GM12878 (cell line): ENCODE measurements around the gene KIF21A. TPM values are rescaled to one million over a fixed set of nuclear protein-coding genes. Genes with fewer than 3 reads are reported as not detected.

Experiments
- ATAC-seq: fragments of 200-7000 bp; cut with Tn5 transposase; 3 replicates; pipeline ENCODE4 v1.9.1; 2020; ENCODE audit warnings: mild to moderate bottlenecking, moderate library complexity
- BruUV-seq: library from RNA; stranded (reverse); fragments of 400-500 nt; replicated peaks from 2 replicates; lab custom pipeline; 2021; lab: Mats Ljungman, UMichigan
- CTCF ChIA-PET: fragments of 300-600 bp; sonication (Branson Sonifier 250); formaldehyde crosslinking; extraction: SDS; loops from one replicate; lab custom pipeline; 2021; ENCODE audit warnings: inconsistent platforms; lab: Yijun Ruan, JAX
- POLR2A ChIA-PET: fragments of 350-600 bp; formaldehyde crosslinking; extraction: SDS; loops from one replicate; lab custom pipeline; 2021; ENCODE audit warnings: inconsistent platforms; lab: Charles Lee
- RAD21 ChIA-PET: fragments of 300-600 bp; sonication (Branson Sonifier 250); formaldehyde crosslinking; loops from one replicate; lab custom pipeline; 2023; ENCODE audit warnings: antibody characterized with exemption; ENCODE audit not compliant: unreplicated experiment; lab: Charles Lee
- SMC1A ChIA-PET: fragments of 300-600 bp; sonication (Branson Sonifier 250); formaldehyde crosslinking; loops from one replicate; lab custom pipeline; 2023; ENCODE audit not compliant: unreplicated experiment, uncharacterized antibody; lab: Charles Lee
- DNase-seq: peaks from one replicate; pipeline ENCODE4 v3.0.0-alpha.2; 2011; ENCODE audit warnings: low read depth, low spot score
- FAIRE-seq: peaks from 3 replicates; lab custom pipeline; 2011; peaks lifted over from hg19 to GRCh38; lab: Jason Lieb, UNC
- H2AFZ ChIP-seq: 2 replicates; pipeline ENCODE4 v1.6.0; 2011; ENCODE audit warnings: low read depth, low read length, control low read depth; ENCODE audit not compliant: control insufficient read depth
- H3K27ac ChIP-seq: 2 replicates; pipeline ENCODE4 v1.5.1; 2011; ENCODE audit warnings: control low read depth; ENCODE audit not compliant: control insufficient read depth, insufficient read depth
- H3K27me3 ChIP-seq, 2 experiments: replicated peaks in 1 of 2; 2 replicates each; pipeline versions ENCODE4 v1.6.0 to v1.6.1; 2011; ENCODE audit warnings: low read length in 1 of 2; ENCODE audit not compliant: control insufficient read depth in 2 of 2, insufficient read depth in 2 of 2
- H3K36me3 ChIP-seq, 2 experiments: 2 replicates each; pipeline ENCODE4 v1.5.1; 2011; ENCODE audit warnings: low read length in 1 of 2; ENCODE audit not compliant: control insufficient read depth in 2 of 2, insufficient read depth in 2 of 2
- H3K4me1 ChIP-seq: 2 replicates; pipeline ENCODE4 v1.6.1; 2011; ENCODE audit warnings: mild to moderate bottlenecking, low read length, moderate library complexity, mixed read lengths; ENCODE audit not compliant: control insufficient read depth, insufficient read depth
- H3K4me2 ChIP-seq: 2 replicates; pipeline ENCODE4 v1.6.0; 2011; ENCODE audit warnings: control low read depth; ENCODE audit not compliant: control insufficient read depth, insufficient read depth
- H3K4me3 ChIP-seq: fragments of 200-600 bp; sonication (generic); 2 replicates; pipeline ENCODE4 v1.5.1; 2016
- H3K79me2 ChIP-seq: 2 replicates; pipeline ENCODE4 v1.6.0; 2011; ENCODE audit warnings: low read length; ENCODE audit not compliant: control insufficient read depth, insufficient read depth
- H3K9ac ChIP-seq: 2 replicates; pipeline ENCODE4 v1.8.0; 2011; ENCODE audit warnings: low read length, control low read depth, mixed read lengths; ENCODE audit not compliant: control insufficient read depth, insufficient read depth
- H3K9me3 ChIP-seq: replicated peaks from 3 replicates; pipeline ENCODE4 v1.5.1; 2011; ENCODE audit warnings: mild to moderate bottlenecking, low read length; ENCODE audit not compliant: control insufficient read depth, insufficient read depth
- H4K20me1 ChIP-seq: 2 replicates; pipeline ENCODE4 v1.6.0; 2011; ENCODE audit not compliant: control insufficient read depth, insufficient read depth
- BCLAF1 ChIP-seq: fragments of 450-650 bp; IDR thresholded peaks from 2 replicates; pipeline ENCODE4 v1.6.1; 2017; ENCODE audit warnings: antibody characterized with exemption, mild to moderate bottlenecking, moderate library complexity
- CHD4 ChIP-seq: fragments of 200-600 bp; sonication (generic); IDR thresholded peaks from 2 replicates; pipeline ENCODE4 v1.6.1; 2016; ENCODE audit warnings: mild to moderate bottlenecking
- CREB1 ChIP-seq: IDR thresholded peaks from 2 replicates; pipeline ENCODE4 v1.6.1; 2012; ENCODE audit warnings: low read depth, mild to moderate bottlenecking, inconsistent platforms
- CTCF ChIP-seq, 3 experiments: IDR thresholded peaks in 2 of 3; conservative IDR thresholded peaks in 1 of 3; 2 replicates each; pipeline ENCODE4 v1.5.1; 2011; ENCODE audit warnings: low read depth in 3 of 3, low read length in 3 of 3, mild to moderate bottlenecking in 3 of 3, control low read depth in 2 of 3, moderate library complexity in 2 of 3, inconsistent platforms in 1 of 3, mixed read lengths in 1 of 3; ENCODE audit not compliant: control insufficient read depth in 2 of 3, insufficient read depth in 1 of 3; ENCODE audit errors: extremely low read depth in 1 of 3
- EGR1 ChIP-seq, 2 experiments: IDR thresholded peaks; 1 replicate in 1 of 2; 2 replicates in 1 of 2; pipeline ENCODE4 v1.6.1; 2011 to 2012; ENCODE audit warnings: low read depth in 2 of 2, low read length in 2 of 2, borderline replicate concordance in 1 of 2, mild to moderate bottlenecking in 1 of 2, moderate library complexity in 1 of 2
- FOXM1 ChIP-seq: IDR thresholded peaks from 2 replicates; pipeline ENCODE4 v1.6.1; 2012; ENCODE audit warnings: low read depth, mild to moderate bottlenecking, inconsistent platforms, low read length, moderate library complexity
- HDAC2 ChIP-seq: fragments of 200-600 bp; sonication (generic); IDR thresholded peaks from 2 replicates; pipeline ENCODE4 v1.6.1; 2017
- HDGF ChIP-seq: fragments of 450-650 bp; IDR thresholded peaks from 2 replicates; pipeline ENCODE4 v1.6.1; 2016; ENCODE audit warnings: antibody characterized with exemption
- IKZF1 ChIP-seq: fragments of 450-650 bp; conservative IDR thresholded peaks from 2 replicates; pipeline ENCODE4 v1.6.1; 2017; ENCODE audit warnings: antibody characterized with exemption, mild to moderate bottlenecking
- JUNB ChIP-seq: IDR thresholded peaks from 2 replicates; pipeline ENCODE4 v1.6.1; 2016; ENCODE audit warnings: antibody characterized with exemption, mild to moderate bottlenecking
- KDM1A ChIP-seq: fragments of 200-600 bp; sonication (generic); IDR thresholded peaks from 2 replicates; pipeline ENCODE4 v1.6.1; 2016; ENCODE audit warnings: borderline replicate concordance
- MTA2 ChIP-seq: fragments of 450-650 bp; IDR thresholded peaks from 2 replicates; pipeline ENCODE4 v1.6.1; 2016; ENCODE audit warnings: low read depth, mild to moderate bottlenecking, moderate library complexity
- RCOR1 ChIP-seq: conservative IDR thresholded peaks from 2 replicates; pipeline ENCODE4 v1.6.1; 2012; ENCODE audit warnings: low read depth, low read length, improper control_type of control experiment
- RELA ChIP-seq: fragments of 450-650 bp; IDR thresholded peaks from 2 replicates; pipeline ENCODE4 v1.8.0; 2014; ENCODE audit warnings: borderline replicate concordance; ENCODE audit not compliant: partially characterized antibody
- SIX5 ChIP-seq: IDR thresholded peaks from 2 replicates; pipeline ENCODE4 v1.6.1; 2011; ENCODE audit warnings: mild to moderate bottlenecking, low read depth, low read length, moderate library complexity; ENCODE audit not compliant: severe bottlenecking
- STAT1 ChIP-seq: fragments of 450-650 bp; conservative IDR thresholded peaks from 2 replicates; pipeline ENCODE4 v1.6.1; 2014; ENCODE audit warnings: antibody characterized with exemption, mild to moderate bottlenecking
- YBX1 ChIP-seq: fragments of 450-650 bp; IDR thresholded peaks from 2 replicates; pipeline ENCODE4 v1.6.1; 2016; ENCODE audit warnings: antibody characterized with exemption
- ZBED1 ChIP-seq: IDR thresholded peaks from 2 replicates; pipeline ENCODE4 v1.6.1; 2016; ENCODE audit warnings: borderline replicate concordance
- ZNF24 ChIP-seq: fragments of 450-650 bp; IDR thresholded peaks from 2 replicates; pipeline ENCODE4 v1.6.1; 2017; ENCODE audit warnings: antibody characterized with exemption, mild to moderate bottlenecking
- WGBS: methylation state at CpG from one replicate; pipeline ENCODE4 v1.1.6; 2016; ENCODE audit warnings: low lambda C conversion rate; ENCODE audit not compliant: insufficient replicate concordance, insufficient coverage; ENCODE audit errors: missing lambda C conversion rate; 5-methylcytosine and 5-hydroxymethylcytosine counted together
- in situ Hi-C: fragments of 300-500 bp; cut with MboI; formaldehyde crosslinking; loops from 9 replicates; pipeline ENCODE4 v1.14.3; 2018; ENCODE audit warnings: mixed read lengths
- intact Hi-C: fragments of 100-400 bp; cut with micrococcal nuclease; formaldehyde crosslinking; loops from one replicate; pipeline ENCODE4 v1.14.2; 2022; ENCODE audit not compliant: unreplicated experiment
- polyA plus RNA-seq, 11 experiments: library from polyadenylated mRNA; depleted of rRNA in 4 of 11; unstranded in 6 of 11; stranded (reverse) in 5 of 11; fragments of >200 nt; fragmentation: Nextera tagmentation in 4 of 11; fragmentation: Illumina TruSeq in 1 of 11; extraction: Ambion mirVana in 4 of 11; extraction: Trizol in 1 of 11; gene quantifications; 1 replicate in 1 of 11; 2 replicates in 10 of 11; pipeline versions ENCODE4 v1.2.1 to v1.2.3, GENCODE V29; 2011 to 2016; ENCODE audit warnings: inconsistent platforms in 2 of 11, missing spikeins in 2 of 11, low read depth in 1 of 11
- total RNA-seq, 4 experiments: library from RNA; depleted of rRNA in 3 of 4; stranded (reverse); fragments of >200 nt in 3 of 4; fragmentation: Illumina TruSeq in 1 of 4; extraction: Trizol in 1 of 4; gene quantifications; 2 replicates each; pipeline versions ENCODE4 v1.2.1 to v1.2.3, GENCODE V29; 2013 to 2021
- TF ChIP-seq, protein P1 (sequence below): IDR thresholded peaks from 2 replicates; pipeline ENCODE4 v1.6.1; 2011; ENCODE audit warnings: borderline replicate concordance, low read depth, mild to moderate bottlenecking, moderate library complexity, mixed read lengths, low read length; ENCODE audit not compliant: insufficient read depth; ENCODE audit errors: extremely low read length

KIF21A gene
- total and polyA plus RNA-seq, 10 of the 15 experiments (the other 5 are each of a cell fraction or from before 2014, with no cell fraction given), result 21.3 to 42.1 (median 24.5) TPM

DNA sequence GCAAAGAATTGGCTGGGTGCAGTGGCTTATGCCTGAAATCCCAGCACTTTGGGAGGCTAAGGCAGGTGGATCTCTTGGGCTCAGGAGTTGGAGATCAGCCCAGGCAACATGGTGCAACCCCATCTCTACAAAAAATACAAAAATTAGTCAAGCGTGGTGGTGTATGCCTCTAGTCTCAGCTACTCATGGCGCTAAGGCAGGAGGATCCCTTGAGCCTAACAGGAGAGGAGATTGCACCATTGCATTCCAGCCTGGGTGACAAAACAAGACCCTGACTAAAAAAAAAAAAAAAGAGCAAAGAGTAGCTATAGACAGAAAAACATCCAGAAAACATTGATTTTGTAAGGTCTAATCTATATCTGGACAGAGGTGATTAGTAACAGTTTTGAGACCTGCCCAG, 25.0 kb downstream of the KIF21A start:
- peaks cover 9% of the 10 kb centered on the region for H3K4me1 ChIP-seq
- peaks cover 5% of the 10 kb centered on the region for H3K79me2 ChIP-seq
- POLR2A ChIA-PET, result no interaction called here
- peaks cover 0 to 6% of the 10 kb centered on the region in 2 experiments; a peak in 1 of 4 replicates for H3K36me3 ChIP-seq
- FAIRE-seq, result no peak
- H3K27ac ChIP-seq, result no peak overlapping the region
- BruUV-seq, result no TSS peak
- H3K27me3 ChIP-seq, result no peaks in the 10 kb centered on the region
- ATAC-seq, result no peak
- CTCF ChIA-PET, result no interaction called here
- H3K9me3 ChIP-seq, result no peaks in the 10 kb centered on the region; the same call in 1 of the 3 replicates
- no peak overlapping the region for H2AFZ ChIP-seq
- no peaks in the 10 kb centered on the region for H4K20me1 ChIP-seq
- intact Hi-C loops, result no loop called here
- SMC1A ChIA-PET, result no interaction called here
- no peak overlapping the region for H3K9ac ChIP-seq
- RAD21 ChIA-PET, result no interaction called here
- no peak overlapping the region for H3K4me2 ChIP-seq
- H3K4me3 ChIP-seq, result no peak overlapping the region
- no peak for TF ChIP-seq CREB1
- TF ChIP-seq BCLAF1, result no peak
- TF ChIP-seq RELA, result no peak
- TF ChIP-seq SIX5, result no peak
- TF ChIP-seq FOXM1, result no peak
- no peak for TF ChIP-seq CTCF (IDR thresholded peaks at IDR 0.05 in 2 of 3, conservative IDR thresholded peaks at IDR 0.05 in 1 of 3; ENCODE audit: control insufficient read depth in 2 of 3, extremely low read depth in 1 of 3, insufficient read depth in 1 of 3, low read depth in 3 of 3, low read length in 3 of 3)
- TF ChIP-seq CHD4, result no peak
- TF ChIP-seq ZNF24, result no peak
- no peak for TF ChIP-seq HDAC2
- TF ChIP-seq EGR1 (IDR thresholded peaks at IDR 0.05; ENCODE audit: borderline replicate concordance in 1 of 2, low read depth in 2 of 2, low read length in 2 of 2), result no peak
- no peak for TF ChIP-seq IKZF1
- TF ChIP-seq YBX1, result no peak
- TF ChIP-seq HDGF, result no peak
- no peak for TF ChIP-seq KDM1A
- TF ChIP-seq MTA2, result no peak
- no peak for TF ChIP-seq ZBED1
- no peak for TF ChIP-seq STAT1
- TF ChIP-seq, protein P1, sequence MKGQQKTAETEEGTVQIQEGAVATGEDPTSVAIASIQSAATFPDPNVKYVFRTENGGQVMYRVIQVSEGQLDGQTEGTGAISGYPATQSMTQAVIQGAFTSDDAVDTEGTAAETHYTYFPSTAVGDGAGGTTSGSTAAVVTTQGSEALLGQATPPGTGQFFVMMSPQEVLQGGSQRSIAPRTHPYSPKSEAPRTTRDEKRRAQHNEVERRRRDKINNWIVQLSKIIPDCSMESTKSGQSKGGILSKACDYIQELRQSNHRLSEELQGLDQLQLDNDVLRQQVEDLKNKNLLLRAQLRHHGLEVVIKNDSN, result no peak
- TF ChIP-seq JUNB, result no peak
- no peak for TF ChIP-seq RCOR1
- TF ChIP-seq, all 136 proteins: peak for 0
- in situ Hi-C loops, result no loop called here
- 100% methylated on average over 2 of the region's 2 CpGs for WGBS
- DNase-seq, result no peak
